ENCODE data around the gene AKT1. TPM values are rescaled to one million over a fixed set of nuclear protein-coding genes. Genes with fewer than 3 reads are reported as not detected.

Gene AKT1
- total and polyA plus RNA-seq, 12 donors: 95.7 to 152 (median 137) TPM

- no peak overlapping the region for H3K27ac ChIP-seq
- H3K9me3 ChIP-seq: no peaks in the 10 kb centered on the region
- DNase-seq: no peak
- TF ChIP-seq, protein P1, sequence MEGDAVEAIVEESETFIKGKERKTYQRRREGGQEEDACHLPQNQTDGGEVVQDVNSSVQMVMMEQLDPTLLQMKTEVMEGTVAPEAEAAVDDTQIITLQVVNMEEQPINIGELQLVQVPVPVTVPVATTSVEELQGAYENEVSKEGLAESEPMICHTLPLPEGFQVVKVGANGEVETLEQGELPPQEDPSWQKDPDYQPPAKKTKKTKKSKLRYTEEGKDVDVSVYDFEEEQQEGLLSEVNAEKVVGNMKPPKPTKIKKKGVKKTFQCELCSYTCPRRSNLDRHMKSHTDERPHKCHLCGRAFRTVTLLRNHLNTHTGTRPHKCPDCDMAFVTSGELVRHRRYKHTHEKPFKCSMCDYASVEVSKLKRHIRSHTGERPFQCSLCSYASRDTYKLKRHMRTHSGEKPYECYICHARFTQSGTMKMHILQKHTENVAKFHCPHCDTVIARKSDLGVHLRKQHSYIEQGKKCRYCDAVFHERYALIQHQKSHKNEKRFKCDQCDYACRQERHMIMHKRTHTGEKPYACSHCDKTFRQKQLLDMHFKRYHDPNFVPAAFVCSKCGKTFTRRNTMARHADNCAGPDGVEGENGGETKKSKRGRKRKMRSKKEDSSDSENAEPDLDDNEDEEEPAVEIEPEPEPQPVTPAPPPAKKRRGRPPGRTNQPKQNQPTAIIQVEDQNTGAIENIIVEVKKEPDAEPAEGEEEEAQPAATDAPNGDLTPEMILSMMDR (IDR thresholded peaks at IDR 0.05): no peak
- H3K4me1 ChIP-seq: peaks cover 15 to 60% (median 37%) of the 10 kb centered on the region in 9 donors
- 85 to 88% methylated on average over 12 of the region's 12 CpGs for WGBS, 2 donors
- H3K36me3 ChIP-seq: peaks cover 0 to 23% (median 0%) of the 10 kb centered on the region in 9 donors
- no peak overlapping the region for H3K4me3 ChIP-seq
- intact Hi-C loops (cut with DNase I): loop anchor here in 2 of 10 donors (5.0 kb wide), 1 partner anchor 42 kb away; no protein-coding TSS in a partner anchor
- ATAC-seq: no peak
- no peaks in the 10 kb centered on the region for H3K27me3 ChIP-seq
Observed at GRCh38 chr14:104750056-104750752, 45.3 kb downstream of the AKT1 start.

GRCh38 chr14:104749111-104749649, 46.4 kb downstream of the AKT1 start:
- no peak for ATAC-seq
- 68 to 80% methylated on average over 11 of the region's 11 CpGs for whole genome bisulfite sequencing, 2 donors
- peak in 1 of 2 donors; percentile 40 for DNase-seq
- Histone ChIP-seq H3K4me1 (peaks cover 9 to 50% (median 27%) of the 10 kb centered on the region in 9 donors), H3K27me3 (no peaks in the 10 kb centered on the region), H3K36me3 (peaks cover 0 to 31% (median 0%) of the 10 kb centered on the region in 9 donors), H3K9me3 (no peaks in the 10 kb centered on the region), H3K27ac (peak overlapping the region in 2 of 10 donors; percentile 10 to 44), H3K4me3 (no peak overlapping the region)
- TF ChIP-seq, protein P1 (IDR thresholded peaks at IDR 0.05): no peak
- intact Hi-C loops (cut with DNase I): no loop called here

DNA sequence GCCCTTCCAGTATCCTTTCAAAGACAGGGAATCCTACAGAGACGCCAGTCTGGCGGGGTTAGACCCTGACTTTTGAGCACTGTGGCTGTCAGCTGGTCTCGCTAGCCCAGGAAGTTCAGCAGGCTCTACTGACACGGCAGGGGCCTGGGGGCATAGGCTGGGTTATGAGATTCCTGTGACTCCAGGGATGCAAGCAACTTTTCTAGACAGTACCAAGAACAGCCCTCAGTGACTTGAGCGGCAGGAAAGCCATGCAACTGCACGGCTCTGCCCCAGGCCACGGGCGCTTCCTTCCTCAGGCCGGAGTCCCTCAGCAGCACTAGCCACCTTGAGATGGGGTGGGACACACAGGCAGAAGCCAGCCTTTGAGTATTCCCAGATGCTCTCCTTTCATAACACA, 47.7 kb downstream of the AKT1 start:
- DNase-seq (no peak), ATAC-seq (no peak)
- Histone ChIP-seq H3K27ac (peak overlapping the region in 2 of 10 donors; percentile 48 to 60), H3K4me3 (no peak overlapping the region), H3K27me3 (no peaks in the 10 kb centered on the region), H3K36me3 (peaks cover 0 to 44% (median 4%) of the 10 kb centered on the region in 9 donors), H3K9me3 (no peaks in the 10 kb centered on the region), H3K4me1 (peaks cover 2 to 42% (median 18%) of the 10 kb centered on the region in 9 donors)
- TF ChIP-seq, protein P1 (IDR thresholded peaks at IDR 0.05): no peak
- WGBS, 2 donors: 74 to 83% methylated on average over 9 of the region's 9 CpGs
- intact Hi-C loops (cut with DNase I): no loop called here

DNA sequence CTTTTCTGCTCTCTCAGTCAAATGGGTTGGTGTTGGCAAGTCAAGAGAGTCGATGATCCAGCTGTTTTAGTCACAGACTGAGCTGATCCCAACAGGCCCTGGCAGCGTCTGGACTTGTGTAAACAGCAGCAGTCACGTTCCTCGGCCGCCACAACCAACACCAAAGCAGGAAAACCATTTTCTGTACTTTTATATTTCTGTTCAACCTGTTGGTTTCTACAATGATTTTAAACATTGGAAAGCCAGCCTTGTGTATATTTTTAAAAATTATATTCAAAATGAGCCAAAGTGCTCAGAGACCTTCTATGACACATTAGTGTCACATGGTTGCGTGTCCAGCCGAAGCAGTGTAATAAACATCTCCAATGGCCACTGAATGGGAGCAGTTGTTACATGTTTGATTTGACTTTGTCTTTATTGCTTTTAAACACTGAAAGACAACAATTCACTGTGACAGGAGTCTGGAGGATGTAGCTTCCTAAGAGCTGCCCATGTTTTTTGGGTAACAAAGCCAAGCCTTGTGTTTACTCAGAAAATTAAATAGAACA, 48.5 kb downstream of the AKT1 start:
- no peak overlapping the region for H3K4me3 ChIP-seq
- peaks cover under 1 to 39% (median 14%) of the 10 kb centered on the region in 9 donors for H3K4me1 ChIP-seq
- DNase-seq (no peak), ATAC-seq (peak in 3 of 8 donors; percentile 31 to 63 (median 37))
- H3K9me3 ChIP-seq: no peaks in the 10 kb centered on the region
- no peaks in the 10 kb centered on the region for H3K27me3 ChIP-seq
- H3K27ac ChIP-seq: peak overlapping the region in 4 of 10 donors; percentile 7 to 60 (median 46)
- H3K36me3 ChIP-seq: peaks cover 0 to 53% (median 8%) of the 10 kb centered on the region in 9 donors
- intact Hi-C loops (cut with DNase I): no loop called here
- TF ChIP-seq, protein P1 (IDR thresholded peaks at IDR 0.05): no peak
- WGBS, 2 donors: 68 to 78% methylated on average over 7 of the region's 7 CpGs

Data from heart right ventricle (tissue), 16 donors.